Loucy (cell line): ENCODE data around the gene BMI1.

Source experiments
- H2AFZ ChIP-seq: fragments of 200-600 bp; sonication (generic); 2 replicates; pipeline ENCODE4 v1.6.0; 2016; ENCODE audit warnings: antibody characterized with exemption, mild to moderate bottlenecking, low read length, moderate library complexity
- H3F3A ChIP-seq: fragments of 200-600 bp; 2 replicates; pipeline ENCODE4 v1.6.0; 2016; ENCODE audit warnings: antibody characterized with exemption, low read depth, mild to moderate bottlenecking
- H3K27me3 ChIP-seq: fragments of 200-600 bp; sonication (generic); 2 replicates; pipeline ENCODE4 v1.6.1; 2014; ENCODE audit warnings: low read length, mild to moderate bottlenecking; ENCODE audit not compliant: insufficient read depth, poor library complexity, severe bottlenecking
- H3K36me3 ChIP-seq: fragments of 200-600 bp; sonication (generic); 2 replicates; pipeline ENCODE4 v1.6.1; 2016; ENCODE audit warnings: low read length; ENCODE audit not compliant: insufficient read depth
- H3K4me1 ChIP-seq: fragments of 200-600 bp; sonication (generic); 2 replicates; pipeline ENCODE4 v1.5.1; 2014; ENCODE audit warnings: low read length, mild to moderate bottlenecking; ENCODE audit not compliant: insufficient read depth, poor library complexity, severe bottlenecking
- H3K4me2 ChIP-seq: fragments of 200-600 bp; sonication (generic); 2 replicates; pipeline ENCODE4 v1.6.0; 2014; ENCODE audit warnings: antibody characterized with exemption, low read length, low read depth, mild to moderate bottlenecking; ENCODE audit not compliant: poor library complexity, severe bottlenecking
- H3K4me3 ChIP-seq: fragments of 200-600 bp; sonication (generic); 2 replicates; pipeline ENCODE4 v1.5.1; 2014; ENCODE audit warnings: low read length, mild to moderate bottlenecking, mixed read lengths; ENCODE audit not compliant: poor library complexity, severe bottlenecking
- H3K79me2 ChIP-seq: fragments of 200-600 bp; sonication (generic); 2 replicates; pipeline ENCODE4 v1.6.1; 2014; ENCODE audit warnings: low read length; ENCODE audit not compliant: insufficient read depth
- H3K9ac ChIP-seq: fragments of 200-600 bp; sonication (generic); 2 replicates; pipeline ENCODE4 v1.6.0; 2014; ENCODE audit warnings: mild to moderate bottlenecking, low read depth, low read length, moderate library complexity; ENCODE audit not compliant: poor library complexity, severe bottlenecking
- H3K9me2 ChIP-seq: fragments of 200-600 bp; sonication (generic); replicated peaks from 2 replicates; pipeline ENCODE4 v1.6.1; 2016; ENCODE audit warnings: low read depth, low read length, mixed read lengths
- H3K9me3 ChIP-seq: fragments of 200-600 bp; sonication (generic); 2 replicates; pipeline ENCODE4 v1.6.1; 2014; ENCODE audit warnings: mild to moderate bottlenecking, antibody characterized with exemption, low read length, low read depth; ENCODE audit not compliant: insufficient read depth
- H4K20me1 ChIP-seq: fragments of 200-600 bp; sonication (generic); 2 replicates; pipeline ENCODE4 v1.6.0; 2014; ENCODE audit warnings: antibody characterized with exemption, low read length, mild to moderate bottlenecking; ENCODE audit not compliant: insufficient read depth, poor library complexity, severe bottlenecking
- EZH2phosphoT487 ChIP-seq: fragments of 200-600 bp; IDR thresholded peaks from 2 replicates; pipeline ENCODE4 v1.6.1; 2018; ENCODE audit warnings: antibody characterized with exemption, mild to moderate bottlenecking, moderate library complexity, borderline replicate concordance
- TF ChIP-seq, protein P1 (sequence below): fragments of 200-600 bp; sonication (generic); conservative IDR thresholded peaks from 2 replicates; pipeline ENCODE4 v1.5.1; 2014; ENCODE audit warnings: mild to moderate bottlenecking, antibody characterized with exemption, low read length

BMI1 gene

DNA sequence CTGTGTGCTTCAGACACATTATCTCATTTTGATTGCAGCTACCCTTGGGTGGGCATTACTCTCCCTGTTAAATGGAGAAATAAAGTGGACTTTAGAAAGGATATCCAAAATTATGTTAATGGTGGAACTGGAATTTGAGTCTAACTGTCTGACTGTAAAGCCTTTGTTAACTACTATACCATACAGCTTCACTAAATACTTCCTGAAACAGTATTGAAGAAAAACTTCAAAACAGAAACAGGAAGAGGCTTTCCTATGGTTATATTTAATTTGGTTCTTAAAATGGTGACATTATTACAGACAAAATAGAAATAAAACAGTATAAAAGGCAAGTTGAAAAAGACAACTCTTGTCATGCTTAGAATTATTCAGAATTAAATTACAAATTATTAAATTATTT, 49.4 kb downstream of the BMI1 start:
- Histone ChIP-seq H3F3A (no peaks in the 10 kb centered on the region), H3K9ac (peak overlapping the region; percentile 13), H3K9me2 (no peaks in the 10 kb centered on the region), H3K27me3 (no peaks in the 10 kb centered on the region), H3K36me3 (no peaks in the 10 kb centered on the region), H3K4me3 (peak overlapping the region; percentile 11), H3K79me2 (no peaks in the 10 kb centered on the region), H3K4me1 (peaks cover 48% of the 10 kb centered on the region), H3K9me3 (no peaks in the 10 kb centered on the region), H4K20me1 (no peaks in the 10 kb centered on the region), H3K4me2 (peak overlapping the region; percentile 51), H2AFZ (peak overlapping the region; percentile 83)
- TF ChIP-seq, protein P1, sequence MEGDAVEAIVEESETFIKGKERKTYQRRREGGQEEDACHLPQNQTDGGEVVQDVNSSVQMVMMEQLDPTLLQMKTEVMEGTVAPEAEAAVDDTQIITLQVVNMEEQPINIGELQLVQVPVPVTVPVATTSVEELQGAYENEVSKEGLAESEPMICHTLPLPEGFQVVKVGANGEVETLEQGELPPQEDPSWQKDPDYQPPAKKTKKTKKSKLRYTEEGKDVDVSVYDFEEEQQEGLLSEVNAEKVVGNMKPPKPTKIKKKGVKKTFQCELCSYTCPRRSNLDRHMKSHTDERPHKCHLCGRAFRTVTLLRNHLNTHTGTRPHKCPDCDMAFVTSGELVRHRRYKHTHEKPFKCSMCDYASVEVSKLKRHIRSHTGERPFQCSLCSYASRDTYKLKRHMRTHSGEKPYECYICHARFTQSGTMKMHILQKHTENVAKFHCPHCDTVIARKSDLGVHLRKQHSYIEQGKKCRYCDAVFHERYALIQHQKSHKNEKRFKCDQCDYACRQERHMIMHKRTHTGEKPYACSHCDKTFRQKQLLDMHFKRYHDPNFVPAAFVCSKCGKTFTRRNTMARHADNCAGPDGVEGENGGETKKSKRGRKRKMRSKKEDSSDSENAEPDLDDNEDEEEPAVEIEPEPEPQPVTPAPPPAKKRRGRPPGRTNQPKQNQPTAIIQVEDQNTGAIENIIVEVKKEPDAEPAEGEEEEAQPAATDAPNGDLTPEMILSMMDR, result no peak
- TF ChIP-seq EZH2phosphoT487, result no peak

DNA sequence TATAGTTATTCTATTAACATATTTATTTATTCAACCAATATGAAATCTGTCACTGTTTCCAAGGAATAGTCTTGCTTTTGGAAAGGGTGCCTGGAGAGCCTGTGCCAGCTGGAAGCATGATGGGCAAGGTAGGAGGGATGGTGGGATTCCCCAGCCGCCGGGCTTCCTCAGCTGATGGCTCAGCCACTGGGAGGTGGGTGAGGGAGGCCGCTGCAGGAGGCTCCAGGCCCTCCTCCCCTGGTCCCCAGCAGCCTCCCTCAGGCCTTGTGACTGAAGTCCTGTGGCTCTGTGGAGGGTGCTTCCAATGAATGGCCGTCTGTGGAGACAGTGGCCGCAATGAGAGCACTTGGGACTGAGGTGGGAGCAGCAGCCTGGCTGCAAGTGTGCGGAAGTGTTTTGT, 51.4 kb downstream of the BMI1 start:
- H3K4me1 ChIP-seq, result peaks cover 35% of the 10 kb centered on the region
- no peaks in the 10 kb centered on the region for H3F3A ChIP-seq
- no peak overlapping the region for H3K4me3 ChIP-seq
- TF ChIP-seq, protein P1, result no peak
- TF ChIP-seq EZH2phosphoT487, result no peak
- H3K9ac ChIP-seq, result no peak overlapping the region
- no peaks in the 10 kb centered on the region for H3K36me3 ChIP-seq
- no peaks in the 10 kb centered on the region for H3K9me2 ChIP-seq
- H3K9me3 ChIP-seq, result no peaks in the 10 kb centered on the region
- H4K20me1 ChIP-seq, result no peaks in the 10 kb centered on the region
- no peaks in the 10 kb centered on the region for H3K27me3 ChIP-seq
- no peak overlapping the region for H3K4me2 ChIP-seq
- no peak overlapping the region for H2AFZ ChIP-seq
- no peaks in the 10 kb centered on the region for H3K79me2 ChIP-seq

DNA sequence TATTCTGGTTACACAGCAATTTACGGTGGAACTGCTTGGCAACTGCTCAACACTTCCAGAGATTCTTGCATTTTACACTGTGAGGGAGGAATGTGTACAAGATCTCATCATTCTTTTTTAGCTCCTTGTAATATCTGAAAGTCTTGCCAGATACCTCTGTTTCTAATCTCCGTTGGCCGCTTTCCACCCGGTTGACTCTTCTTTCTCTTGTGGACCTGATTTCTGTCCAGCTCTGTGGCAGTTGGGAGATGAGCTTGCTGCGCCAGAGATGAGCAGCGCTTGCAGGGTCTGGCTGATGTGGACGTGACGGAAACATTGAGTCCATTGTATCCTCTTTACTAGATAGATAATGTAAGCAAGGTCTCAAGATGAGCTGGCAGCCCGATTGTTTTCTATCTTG, 52.0 kb downstream of the BMI1 start:
- H2AFZ ChIP-seq, result no peak overlapping the region
- H3F3A ChIP-seq, result no peaks in the 10 kb centered on the region
- no peaks in the 10 kb centered on the region for H3K79me2 ChIP-seq
- H3K4me3 ChIP-seq, result no peak overlapping the region
- H3K4me2 ChIP-seq, result no peak overlapping the region
- H3K9me3 ChIP-seq, result no peaks in the 10 kb centered on the region
- no peaks in the 10 kb centered on the region for H4K20me1 ChIP-seq
- no peaks in the 10 kb centered on the region for H3K27me3 ChIP-seq
- no peak overlapping the region for H3K9ac ChIP-seq
- H3K36me3 ChIP-seq, result no peaks in the 10 kb centered on the region
- TF ChIP-seq, protein P1, result no peak
- TF ChIP-seq EZH2phosphoT487, result no peak
- H3K9me2 ChIP-seq, result no peaks in the 10 kb centered on the region
- H3K4me1 ChIP-seq, result peaks cover 29% of the 10 kb centered on the region
